ENCODE data around the gene GLTPD2. TPM values are rescaled to one million over a fixed set of nuclear protein-coding genes. Genes with fewer than 3 reads are reported as not detected.
"Not testable (repeated sequence)": the region's sequence is repeated elsewhere in the genome, so short reads cannot be mapped to it uniquely, and the experiment has no call there.

The GLTPD2 gene
- total and polyA plus RNA-seq, 4 donors: 0.34 to 0.41 TPM; not detected in 2

GRCh38 chr17:4822835-4823234 lies 34.1 kb downstream of the GLTPD2 start:
- TF ChIP-seq, protein P1, sequence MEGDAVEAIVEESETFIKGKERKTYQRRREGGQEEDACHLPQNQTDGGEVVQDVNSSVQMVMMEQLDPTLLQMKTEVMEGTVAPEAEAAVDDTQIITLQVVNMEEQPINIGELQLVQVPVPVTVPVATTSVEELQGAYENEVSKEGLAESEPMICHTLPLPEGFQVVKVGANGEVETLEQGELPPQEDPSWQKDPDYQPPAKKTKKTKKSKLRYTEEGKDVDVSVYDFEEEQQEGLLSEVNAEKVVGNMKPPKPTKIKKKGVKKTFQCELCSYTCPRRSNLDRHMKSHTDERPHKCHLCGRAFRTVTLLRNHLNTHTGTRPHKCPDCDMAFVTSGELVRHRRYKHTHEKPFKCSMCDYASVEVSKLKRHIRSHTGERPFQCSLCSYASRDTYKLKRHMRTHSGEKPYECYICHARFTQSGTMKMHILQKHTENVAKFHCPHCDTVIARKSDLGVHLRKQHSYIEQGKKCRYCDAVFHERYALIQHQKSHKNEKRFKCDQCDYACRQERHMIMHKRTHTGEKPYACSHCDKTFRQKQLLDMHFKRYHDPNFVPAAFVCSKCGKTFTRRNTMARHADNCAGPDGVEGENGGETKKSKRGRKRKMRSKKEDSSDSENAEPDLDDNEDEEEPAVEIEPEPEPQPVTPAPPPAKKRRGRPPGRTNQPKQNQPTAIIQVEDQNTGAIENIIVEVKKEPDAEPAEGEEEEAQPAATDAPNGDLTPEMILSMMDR (IDR thresholded peaks at IDR 0.05; ENCODE audit: control extremely low read depth, extremely low read depth): no peak
- no peak overlapping the region for H3K9ac ChIP-seq (ENCODE audit: insufficient read depth in 1 of 2, low read length in 2 of 2)
- ATAC-seq (ENCODE audit: insufficient read depth, low FRiP score) (no peak), DNase-seq (no peak)
- no peak overlapping the region for H3K4me3 ChIP-seq
- peaks cover 0 to 4% (median 0%) of the 10 kb centered on the region in 5 donors for H3K4me1 ChIP-seq (ENCODE audit: control insufficient read depth in 5 of 5, insufficient read depth in 5 of 5, low read length in 5 of 5)
- H3K9me3 ChIP-seq (ENCODE audit: control insufficient read depth in 4 of 4, insufficient read depth in 3 of 4, low read length in 3 of 4): peaks cover 0 to 2% (median 0%) of the 10 kb centered on the region in 4 donors
- peaks cover 0 to 16% (median 7%) of the 10 kb centered on the region in 4 donors for H3K36me3 ChIP-seq (ENCODE audit: control insufficient read depth in 4 of 4, insufficient read depth in 4 of 4, low read length in 4 of 4)
- WGBS, 2 donors: 75 to 81% methylated on average over 3 of the region's 3 CpGs
- H3K27me3 ChIP-seq (ENCODE audit: control insufficient read depth in 3 of 3, insufficient read depth in 3 of 3, low read length in 2 of 3): no peaks in the 10 kb centered on the region
- no peak overlapping the region for H3K27ac ChIP-seq (ENCODE audit: low read depth in 1 of 2, low read length in 1 of 2)

DNA sequence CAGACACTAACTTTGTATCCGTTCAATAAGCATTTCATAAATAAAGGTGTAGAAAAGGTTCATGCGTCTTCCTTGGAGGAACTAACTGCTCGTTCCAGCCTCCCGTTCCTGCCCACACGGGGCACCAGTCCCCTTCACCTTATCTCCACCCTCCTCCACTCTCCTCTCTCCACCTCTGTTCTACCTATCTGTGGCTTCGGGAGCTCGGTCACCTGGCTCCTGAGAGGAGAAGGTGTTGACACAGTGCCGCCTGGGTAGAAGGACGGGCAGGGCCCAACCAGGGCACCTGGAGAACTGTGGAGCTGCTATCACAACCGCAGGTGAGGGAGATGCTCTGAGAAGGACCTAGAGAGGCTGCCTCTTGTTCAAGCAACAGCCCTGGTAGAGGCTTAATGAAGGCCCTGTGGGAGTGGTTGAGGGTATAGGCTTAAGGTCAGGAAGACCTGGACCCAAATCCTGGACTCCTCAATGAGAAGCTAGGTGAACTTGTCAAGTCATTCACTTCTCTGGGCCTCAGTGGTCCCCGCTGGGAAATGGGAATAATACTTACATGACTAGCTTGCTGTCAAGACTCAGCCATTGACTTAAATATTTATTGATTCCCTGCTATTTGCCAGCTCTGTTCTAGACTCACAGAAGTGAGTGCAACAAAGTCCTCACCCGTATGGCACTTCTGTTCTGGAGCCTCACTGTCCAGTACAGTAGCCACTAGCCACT lies 34.8 kb downstream of the GLTPD2 start:
- no peak overlapping the region for H3K9ac ChIP-seq (ENCODE audit: insufficient read depth in 1 of 2, low read length in 2 of 2)
- no peak overlapping the region for H3K27ac ChIP-seq (ENCODE audit: low read depth in 1 of 2, low read length in 1 of 2)
- H3K4me1 ChIP-seq (ENCODE audit: control insufficient read depth in 5 of 5, insufficient read depth in 5 of 5, low read length in 5 of 5): peaks cover 0 to 4% (median 0%) of the 10 kb centered on the region in 5 donors
- DNase-seq (no peak), ATAC-seq (ENCODE audit: insufficient read depth, low FRiP score) (no peak)
- peaks cover 0 to 2% (median 0%) of the 10 kb centered on the region in 4 donors for H3K9me3 ChIP-seq (ENCODE audit: control insufficient read depth in 4 of 4, insufficient read depth in 3 of 4, low read length in 3 of 4)
- no peak overlapping the region for H3K4me3 ChIP-seq
- WGBS, 2 donors: 71 to 78% methylated on average over 12 of the region's 12 CpGs
- TF ChIP-seq, protein P1 (IDR thresholded peaks at IDR 0.05; ENCODE audit: control extremely low read depth, extremely low read depth): no peak
- H3K36me3 ChIP-seq (ENCODE audit: control insufficient read depth in 4 of 4, insufficient read depth in 4 of 4, low read length in 4 of 4): peaks cover 0 to 12% (median 7%) of the 10 kb centered on the region in 4 donors
- H3K27me3 ChIP-seq (ENCODE audit: control insufficient read depth in 3 of 3, insufficient read depth in 3 of 3, low read length in 2 of 3): no peaks in the 10 kb centered on the region

- ATAC-seq (ENCODE audit: insufficient read depth, low FRiP score) (no peak), DNase-seq (no peak)
- Histone ChIP-seq H3K36me3 (ENCODE audit: control insufficient read depth in 4 of 4, insufficient read depth in 4 of 4, low read length in 4 of 4) (peaks cover 0 to 6% (median 3%) of the 10 kb centered on the region in 4 donors), H3K4me1 (ENCODE audit: control insufficient read depth in 5 of 5, insufficient read depth in 5 of 5, low read length in 5 of 5) (peaks cover 0 to 4% (median 0%) of the 10 kb centered on the region in 5 donors), H3K27me3 (ENCODE audit: control insufficient read depth in 3 of 3, insufficient read depth in 3 of 3, low read length in 2 of 3) (no peaks in the 10 kb centered on the region), H3K4me3 (no peak overlapping the region), H3K9me3 (ENCODE audit: control insufficient read depth in 4 of 4, insufficient read depth in 3 of 4, low read length in 3 of 4) (no peaks in the 10 kb centered on the region), H3K9ac (ENCODE audit: insufficient read depth in 1 of 2, low read length in 2 of 2) (no peak overlapping the region), H3K27ac (ENCODE audit: low read depth in 1 of 2, low read length in 1 of 2) (no peak overlapping the region)
- 78 to 82% methylated on average over 8 of the region's 8 CpGs for WGBS, 2 donors
- TF ChIP-seq, protein P1 (IDR thresholded peaks at IDR 0.05; ENCODE audit: control extremely low read depth, extremely low read depth): no peak
Measured at GRCh38 chr17:4827399-4827798, 38.6 kb downstream of the GLTPD2 start.

- H3K27ac ChIP-seq (ENCODE audit: low read depth in 1 of 2, low read length in 1 of 2): peak overlapping the region; percentile 78 to 84
Measured at GRCh38 chr17:4832829-4833177, 44.0 kb downstream of the GLTPD2 start.

More at GRCh38 chr17:4832829-4833177, 44.0 kb downstream of the GLTPD2 start:
- Histone ChIP-seq H3K9ac (ENCODE audit: insufficient read depth in 1 of 2, low read length in 2 of 2) (peak overlapping the region; percentile 49 to 79), H3K4me3 (peak overlapping the region; percentile 72), H3K4me1 (ENCODE audit: control insufficient read depth in 5 of 5, insufficient read depth in 5 of 5, low read length in 5 of 5) (peaks cover 0 to 32% (median 15%) of the 10 kb centered on the region in 5 donors)
- DNase-seq; H3K27me3 ChIP-seq (ENCODE audit: control insufficient read depth in 3 of 3, insufficient read depth in 3 of 3, low read length in 2 of 3); H3K9me3 ChIP-seq (ENCODE audit: control insufficient read depth in 4 of 4, insufficient read depth in 3 of 4, low read length in 3 of 4); H3K36me3 ChIP-seq (ENCODE audit: control insufficient read depth in 4 of 4, insufficient read depth in 4 of 4, low read length in 4 of 4): not testable (repeated sequence)
- peak; percentile 12 for ATAC-seq (ENCODE audit: insufficient read depth, low FRiP score)
- WGBS, 2 donors: 0% methylated on average over 10 of the region's 17 CpGs
